GM21825 (cell line): ENCODE measurements around the gene MAGI2.

Experiments used
- ATAC-seq: cut with Tn5 transposase; IDR thresholded peaks from one replicate; pipeline ENCODE4 v1.9.1; 2021; ENCODE audit warnings: mild to moderate bottlenecking, moderate library complexity; ENCODE audit not compliant: unreplicated experiment

The MAGI2 gene

GRCh38 chr7:78684201-78684600 is 769.3 kb downstream of the MAGI2 start:
- no peak for ATAC-seq

GRCh38 chr7:78683566-78683965 is 769.9 kb downstream of the MAGI2 start:
- no peak for ATAC-seq

GRCh38 chr7:78679112-78679876 is 774.2 kb downstream of the MAGI2 start:
- ATAC-seq: no peak

GRCh38 chr7:78677391-78677790 is 776.1 kb downstream of the MAGI2 start:
- no peak for ATAC-seq

GRCh38 chr7:78675511-78675910 is 778.0 kb downstream of the MAGI2 start:
- no peak for ATAC-seq

- no peak for ATAC-seq
These were observed 780.2 kb downstream of the MAGI2 start for GRCh38 chr7:78673272-78673671.

GRCh38 chr7:78662939-78663338 is 790.5 kb downstream of the MAGI2 start:
- no peak for ATAC-seq

- no peak for ATAC-seq
These were observed 803.5 kb downstream of the MAGI2 start for GRCh38 chr7:78649976-78650375.

- no peak for ATAC-seq
These were observed 804.2 kb downstream of the MAGI2 start for GRCh38 chr7:78649236-78649635.

GRCh38 chr7:78642751-78643150 is 810.7 kb downstream of the MAGI2 start:
- no peak for ATAC-seq

GRCh38 chr7:78638364-78638763 is 815.1 kb downstream of the MAGI2 start:
- ATAC-seq: no peak

GRCh38 chr7:78636727-78637126 is 816.7 kb downstream of the MAGI2 start:
- no peak for ATAC-seq

- no peak for ATAC-seq
These were observed 818.3 kb downstream of the MAGI2 start for GRCh38 chr7:78635026-78635793.

- no peak for ATAC-seq
These were observed 819.4 kb downstream of the MAGI2 start for GRCh38 chr7:78634093-78634492.

GRCh38 chr7:78620920-78621319 is 832.5 kb downstream of the MAGI2 start:
- ATAC-seq: no peak

- ATAC-seq: no peak
These were observed 836.9 kb downstream of the MAGI2 start for GRCh38 chr7:78616539-78616938.

GRCh38 chr7:78609281-78609680 is 844.2 kb downstream of the MAGI2 start:
- no peak for ATAC-seq

GRCh38 chr7:78607099-78607498 is 846.4 kb downstream of the MAGI2 start:
- no peak for ATAC-seq

GRCh38 chr7:78605119-78605518 is 848.3 kb downstream of the MAGI2 start:
- ATAC-seq: no peak

- ATAC-seq: no peak
These were observed 851.7 kb downstream of the MAGI2 start for GRCh38 chr7:78601728-78602127.

GRCh38 chr7:78594156-78594555 is 859.3 kb downstream of the MAGI2 start:
- ATAC-seq: no peak

GRCh38 chr7:78588393-78588792 is 865.1 kb downstream of the MAGI2 start:
- ATAC-seq: no peak
